IMR-90 (cell line): Measurements from ENCODE around the gene ZSWIM8.

ENCODE experiments used
- BHLHE40 ChIP-seq: fragments of 150-350 bp; IDR thresholded peaks from 2 replicates; pipeline ENCODE4 v1.6.1; 2016; ENCODE audit warnings: mild to moderate bottlenecking, low read depth, low read length
- CEBPB ChIP-seq: IDR thresholded peaks from 2 replicates; pipeline ENCODE4 v1.6.1; 2012; ENCODE audit warnings: low read depth, low read length, improper control_type of control experiment
- CHD1 ChIP-seq: IDR thresholded peaks from 2 replicates; pipeline ENCODE4 v1.6.1; 2012; ENCODE audit warnings: low read depth, low read length, improper control_type of control experiment
- MAFK ChIP-seq: IDR thresholded peaks from 2 replicates; pipeline ENCODE4 v1.6.1; 2012; ENCODE audit warnings: low read depth, low read length, improper control_type of control experiment
- MAZ ChIP-seq: IDR thresholded peaks from 2 replicates; pipeline ENCODE4 v1.6.1; 2012; ENCODE audit warnings: low read depth, mild to moderate bottlenecking, low read length, improper control_type of control experiment, moderate library complexity, borderline replicate concordance
- MXI1 ChIP-seq: IDR thresholded peaks from 2 replicates; pipeline ENCODE4 v1.6.1; 2012; ENCODE audit warnings: low read depth, mild to moderate bottlenecking, low read length, moderate library complexity, borderline replicate concordance
- POLR2A ChIP-seq: IDR thresholded peaks from 2 replicates; pipeline ENCODE4 v1.6.1; 2012; ENCODE audit warnings: mild to moderate bottlenecking, low read depth, low read length
- RAD21 ChIP-seq: IDR thresholded peaks from 2 replicates; pipeline ENCODE4 v1.6.1; 2012; ENCODE audit warnings: low read length, improper control_type of control experiment
- RCOR1 ChIP-seq: IDR thresholded peaks from 2 replicates; pipeline ENCODE4 v1.6.1; 2012; ENCODE audit warnings: mild to moderate bottlenecking, low read length, improper control_type of control experiment; ENCODE audit not compliant: insufficient replicate concordance
- RFX5 ChIP-seq: IDR thresholded peaks from 2 replicates; pipeline ENCODE4 v1.8.0; 2012; ENCODE audit warnings: low read depth, mild to moderate bottlenecking, low read length, moderate library complexity
- SMC3 ChIP-seq: fragments of 150-350 bp; IDR thresholded peaks from 2 replicates; pipeline ENCODE4 v1.6.1; 2016; ENCODE audit warnings: low read depth, mild to moderate bottlenecking, antibody characterized with exemption, low read length, moderate library complexity
- TF ChIP-seq, protein P1 (sequence below): conservative IDR thresholded peaks from 2 replicates; pipeline ENCODE4 v1.5.1; 2012; ENCODE audit warnings: mild to moderate bottlenecking, low read depth, low read length, improper control_type of control experiment
- TF ChIP-seq, protein P2 (sequence below): fragments of 150-350 bp; IDR thresholded peaks from 2 replicates; pipeline ENCODE4 v1.6.1; 2017; ENCODE audit warnings: mild to moderate bottlenecking, antibody characterized with exemption, low read length, low read depth
- TF ChIP-seq, protein P3 (sequence below): fragments of 150-350 bp; IDR thresholded peaks from 2 replicates; pipeline ENCODE4 v1.6.1; 2016; ENCODE audit warnings: low read depth, mild to moderate bottlenecking, low read length, moderate library complexity, borderline replicate concordance

DNA sequence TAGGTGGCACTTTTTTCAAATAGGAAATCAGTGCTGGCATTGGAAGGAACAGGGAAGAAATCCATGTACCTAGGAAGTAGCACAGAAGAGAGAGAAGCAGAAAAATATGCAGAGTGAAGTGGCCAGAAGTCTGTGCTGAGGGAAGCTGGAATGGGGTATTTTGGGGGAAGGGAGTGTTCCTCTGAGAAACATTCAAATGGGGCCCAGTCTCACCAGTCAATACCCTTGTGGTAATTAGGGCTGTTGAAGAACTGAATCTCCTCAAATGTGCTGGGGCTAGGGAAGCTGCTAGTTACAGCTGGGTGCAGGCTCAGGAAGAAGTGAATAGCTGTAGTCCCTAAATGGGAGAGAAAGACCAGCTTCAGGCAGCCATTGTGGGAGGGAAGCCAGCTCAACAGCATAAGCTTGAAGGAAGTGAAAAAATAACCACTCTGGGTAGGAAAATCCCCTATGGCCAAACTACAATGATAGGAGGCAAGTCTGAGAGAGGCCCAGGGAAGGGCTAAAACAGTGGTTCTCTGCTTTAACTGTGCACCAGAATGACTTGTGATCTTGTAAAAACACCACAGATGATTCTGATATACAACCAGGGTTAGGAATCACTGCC lies 18.4 kb downstream of the ZSWIM8 start:
- TF ChIP-seq RAD21 (no peak), RFX5 (no peak), POLR2A (no peak), SMC3 (no peak), MAFK (no peak), MXI1 (no peak), MAZ (no peak), CHD1 (no peak), RCOR1 (no peak), BHLHE40 (no peak), CEBPB (no peak)
- TF ChIP-seq, protein P1, sequence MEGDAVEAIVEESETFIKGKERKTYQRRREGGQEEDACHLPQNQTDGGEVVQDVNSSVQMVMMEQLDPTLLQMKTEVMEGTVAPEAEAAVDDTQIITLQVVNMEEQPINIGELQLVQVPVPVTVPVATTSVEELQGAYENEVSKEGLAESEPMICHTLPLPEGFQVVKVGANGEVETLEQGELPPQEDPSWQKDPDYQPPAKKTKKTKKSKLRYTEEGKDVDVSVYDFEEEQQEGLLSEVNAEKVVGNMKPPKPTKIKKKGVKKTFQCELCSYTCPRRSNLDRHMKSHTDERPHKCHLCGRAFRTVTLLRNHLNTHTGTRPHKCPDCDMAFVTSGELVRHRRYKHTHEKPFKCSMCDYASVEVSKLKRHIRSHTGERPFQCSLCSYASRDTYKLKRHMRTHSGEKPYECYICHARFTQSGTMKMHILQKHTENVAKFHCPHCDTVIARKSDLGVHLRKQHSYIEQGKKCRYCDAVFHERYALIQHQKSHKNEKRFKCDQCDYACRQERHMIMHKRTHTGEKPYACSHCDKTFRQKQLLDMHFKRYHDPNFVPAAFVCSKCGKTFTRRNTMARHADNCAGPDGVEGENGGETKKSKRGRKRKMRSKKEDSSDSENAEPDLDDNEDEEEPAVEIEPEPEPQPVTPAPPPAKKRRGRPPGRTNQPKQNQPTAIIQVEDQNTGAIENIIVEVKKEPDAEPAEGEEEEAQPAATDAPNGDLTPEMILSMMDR = no peak
- TF ChIP-seq, protein P2, sequence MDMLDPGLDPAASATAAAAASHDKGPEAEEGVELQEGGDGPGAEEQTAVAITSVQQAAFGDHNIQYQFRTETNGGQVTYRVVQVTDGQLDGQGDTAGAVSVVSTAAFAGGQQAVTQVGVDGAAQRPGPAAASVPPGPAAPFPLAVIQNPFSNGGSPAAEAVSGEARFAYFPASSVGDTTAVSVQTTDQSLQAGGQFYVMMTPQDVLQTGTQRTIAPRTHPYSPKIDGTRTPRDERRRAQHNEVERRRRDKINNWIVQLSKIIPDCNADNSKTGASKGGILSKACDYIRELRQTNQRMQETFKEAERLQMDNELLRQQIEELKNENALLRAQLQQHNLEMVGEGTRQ = no peak
- TF ChIP-seq, protein P3, sequence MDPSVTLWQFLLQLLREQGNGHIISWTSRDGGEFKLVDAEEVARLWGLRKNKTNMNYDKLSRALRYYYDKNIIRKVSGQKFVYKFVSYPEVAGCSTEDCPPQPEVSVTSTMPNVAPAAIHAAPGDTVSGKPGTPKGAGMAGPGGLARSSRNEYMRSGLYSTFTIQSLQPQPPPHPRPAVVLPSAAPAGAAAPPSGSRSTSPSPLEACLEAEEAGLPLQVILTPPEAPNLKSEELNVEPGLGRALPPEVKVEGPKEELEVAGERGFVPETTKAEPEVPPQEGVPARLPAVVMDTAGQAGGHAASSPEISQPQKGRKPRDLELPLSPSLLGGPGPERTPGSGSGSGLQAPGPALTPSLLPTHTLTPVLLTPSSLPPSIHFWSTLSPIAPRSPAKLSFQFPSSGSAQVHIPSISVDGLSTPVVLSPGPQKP = no peak
